ENCODE results near the gene ZNF219. TPM values are rescaled to one million over a fixed set of nuclear protein-coding genes. Genes with fewer than 3 reads are reported as not detected.

ZNF219 gene
- total RNA-seq, 1 donor from 2014 or later = 31.9 TPM

DNA sequence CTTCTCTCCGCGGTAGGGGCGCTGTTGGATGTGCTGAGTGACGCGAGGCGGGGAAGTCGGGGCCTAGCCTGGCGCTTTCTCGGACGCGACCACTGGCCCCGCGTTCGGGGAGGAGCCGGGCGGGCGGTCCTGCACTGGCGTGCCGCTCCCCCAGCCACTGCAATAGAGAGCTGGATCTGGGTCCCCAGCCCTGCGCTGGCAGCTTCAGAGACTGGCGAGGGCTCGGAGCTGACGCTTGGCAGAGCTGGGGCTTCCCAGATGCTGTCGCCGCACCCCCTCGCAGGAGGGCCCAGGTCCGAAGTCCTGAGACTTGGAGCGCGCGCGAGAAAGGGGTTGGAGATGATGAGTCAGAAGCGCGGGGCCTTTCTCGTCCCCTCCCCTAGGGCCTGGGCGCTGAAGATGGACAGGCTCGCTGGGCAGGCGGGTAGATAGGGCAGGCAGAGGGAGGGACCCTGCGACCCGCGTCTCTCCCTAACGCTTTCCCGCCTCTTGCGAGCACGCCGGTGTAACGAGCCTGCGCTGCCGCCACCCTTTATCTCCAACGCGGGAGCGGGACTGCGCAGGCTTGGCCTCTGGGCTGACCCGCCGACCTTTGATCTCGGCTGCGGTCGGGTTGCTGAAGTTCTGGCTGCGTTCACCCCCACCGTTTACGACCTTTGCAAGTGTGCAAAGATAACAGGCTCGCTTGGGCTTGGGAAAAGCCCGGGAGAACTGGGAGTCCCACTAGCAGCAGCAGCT is 5.4 kb upstream of the ZNF219 start:
- Histone ChIP-seq H3K27me3 (ENCODE audit: insufficient read depth, low read length) (peaks cover 7% of the 10 kb centered on the region), H3K79me2 (ENCODE audit: insufficient read depth, low read length) (no peaks in the 10 kb centered on the region), H3K9me3 (ENCODE audit: insufficient read depth, low read depth, low read length) (no peaks in the 10 kb centered on the region), H3K4me2 (ENCODE audit: low read length) (peak overlapping the region; percentile 94), H3K4me3 (ENCODE audit: insufficient read depth, low read depth, low read length) (peak overlapping the region; percentile 71), H3K27ac (ENCODE audit: low read depth, low read length) (peak overlapping the region; percentile 99), H3K9ac (ENCODE audit: low read length) (peak overlapping the region; percentile 97), H2AFZ (ENCODE audit: low read depth, low read length) (peak overlapping the region; percentile 97), H3K4me1 (ENCODE audit: insufficient read depth, low read length) (peaks cover 31% of the 10 kb centered on the region), H4K20me1 (ENCODE audit: insufficient read depth, low read length) (no peaks in the 10 kb centered on the region), H3K36me3 (ENCODE audit: insufficient read depth, low read length) (no peaks in the 10 kb centered on the region)
- Mint-ChIP-seq H3K9me3 (ENCODE audit: unreplicated experiment) (no peaks in the 10 kb centered on the region), H3K4me3 (ENCODE audit: unreplicated experiment) (peak overlapping the region; percentile 97), H3K27ac (ENCODE audit: unreplicated experiment) (peak overlapping the region; percentile 89), H3K36me3 (ENCODE audit: low read depth, unreplicated experiment) (no peaks in the 10 kb centered on the region), H3K27me3 (ENCODE audit: low read depth, unreplicated experiment) (no peaks in the 10 kb centered on the region), H3K4me1 (ENCODE audit: low read depth, unreplicated experiment) (peaks cover 59% of the 10 kb centered on the region)
- TF ChIP-seq, protein P1, sequence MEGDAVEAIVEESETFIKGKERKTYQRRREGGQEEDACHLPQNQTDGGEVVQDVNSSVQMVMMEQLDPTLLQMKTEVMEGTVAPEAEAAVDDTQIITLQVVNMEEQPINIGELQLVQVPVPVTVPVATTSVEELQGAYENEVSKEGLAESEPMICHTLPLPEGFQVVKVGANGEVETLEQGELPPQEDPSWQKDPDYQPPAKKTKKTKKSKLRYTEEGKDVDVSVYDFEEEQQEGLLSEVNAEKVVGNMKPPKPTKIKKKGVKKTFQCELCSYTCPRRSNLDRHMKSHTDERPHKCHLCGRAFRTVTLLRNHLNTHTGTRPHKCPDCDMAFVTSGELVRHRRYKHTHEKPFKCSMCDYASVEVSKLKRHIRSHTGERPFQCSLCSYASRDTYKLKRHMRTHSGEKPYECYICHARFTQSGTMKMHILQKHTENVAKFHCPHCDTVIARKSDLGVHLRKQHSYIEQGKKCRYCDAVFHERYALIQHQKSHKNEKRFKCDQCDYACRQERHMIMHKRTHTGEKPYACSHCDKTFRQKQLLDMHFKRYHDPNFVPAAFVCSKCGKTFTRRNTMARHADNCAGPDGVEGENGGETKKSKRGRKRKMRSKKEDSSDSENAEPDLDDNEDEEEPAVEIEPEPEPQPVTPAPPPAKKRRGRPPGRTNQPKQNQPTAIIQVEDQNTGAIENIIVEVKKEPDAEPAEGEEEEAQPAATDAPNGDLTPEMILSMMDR (IDR thresholded peaks at IDR 0.05; ENCODE audit: insufficient read depth, low read depth, low read length) = peak; percentile 62
- TF ChIP-seq EZH2 (IDR thresholded peaks at IDR 0.05; ENCODE audit: insufficient read depth, low read length) = no peak
- DNase-seq (ENCODE audit: low read depth) = peak; percentile 92
- FAIRE-seq = no peak

DNA sequence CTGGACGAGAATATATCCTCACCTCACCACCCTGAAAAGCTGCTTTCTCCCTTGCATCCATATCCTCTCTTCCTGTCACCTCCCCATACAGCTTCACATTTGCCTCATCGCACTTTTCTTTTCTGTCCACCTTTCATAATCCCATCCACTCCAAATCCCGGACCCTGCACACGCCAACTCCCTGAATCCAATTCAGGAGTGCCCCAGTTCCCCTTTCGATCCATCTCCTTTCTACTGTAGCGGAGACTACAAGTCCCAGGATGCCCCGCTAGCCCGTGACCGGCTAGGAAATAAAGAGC is 4.9 kb upstream of the ZNF219 start:
- peak overlapping the region; percentile 97 for H2AFZ ChIP-seq (ENCODE audit: low read depth, low read length)
- no peak for TF ChIP-seq EZH2 (IDR thresholded peaks at IDR 0.05; ENCODE audit: insufficient read depth, low read length)
- TF ChIP-seq, protein P1 (IDR thresholded peaks at IDR 0.05; ENCODE audit: insufficient read depth, low read depth, low read length) = no peak
- H3K4me1 ChIP-seq (ENCODE audit: insufficient read depth, low read length) = peaks cover 33% of the 10 kb centered on the region
- peak overlapping the region; percentile 99 for H3K27ac ChIP-seq (ENCODE audit: low read depth, low read length)
- no peaks in the 10 kb centered on the region for H3K9me3 ChIP-seq (ENCODE audit: insufficient read depth, low read depth, low read length)
- no peaks in the 10 kb centered on the region for H3K36me3 ChIP-seq (ENCODE audit: insufficient read depth, low read length)
- peaks cover 59% of the 10 kb centered on the region for H3K4me1 Mint-ChIP-seq (ENCODE audit: low read depth, unreplicated experiment)
- DNase-seq (ENCODE audit: low read depth) (no peak), FAIRE-seq (no peak)
- peak overlapping the region; percentile 94 for H3K4me2 ChIP-seq (ENCODE audit: low read length)
- H3K4me3 Mint-ChIP-seq (ENCODE audit: unreplicated experiment) = peak overlapping the region; percentile 97
- no peaks in the 10 kb centered on the region for H3K79me2 ChIP-seq (ENCODE audit: insufficient read depth, low read length)
- H3K9ac ChIP-seq (ENCODE audit: low read length) = peak overlapping the region; percentile 97
- H4K20me1 ChIP-seq (ENCODE audit: insufficient read depth, low read length) = no peaks in the 10 kb centered on the region
- no peaks in the 10 kb centered on the region for H3K27me3 Mint-ChIP-seq (ENCODE audit: low read depth, unreplicated experiment)
- H3K27me3 ChIP-seq (ENCODE audit: insufficient read depth, low read length) = peaks cover 8% of the 10 kb centered on the region
- peak overlapping the region; percentile 71 for H3K4me3 ChIP-seq (ENCODE audit: insufficient read depth, low read depth, low read length)
- H3K36me3 Mint-ChIP-seq (ENCODE audit: low read depth, unreplicated experiment) = no peaks in the 10 kb centered on the region
- no peaks in the 10 kb centered on the region for H3K9me3 Mint-ChIP-seq (ENCODE audit: unreplicated experiment)
- peak overlapping the region; percentile 94 for H3K27ac Mint-ChIP-seq (ENCODE audit: unreplicated experiment)
